Left forelimb (tissue), 1 donor: Measurements from ENCODE around the gene ALOX12B.
"Not testable (repeated sequence)": the region's sequence is repeated elsewhere in the genome, so short reads cannot be mapped to it uniquely, and the experiment has no call there.

Experiments
- DNase-seq: peaks from one replicate; pipeline ENCODE4 v3.0.0-alpha.2; 2018; ENCODE audit warnings: low spot score

Gene ALOX12B

GRCh38 chr17:8063761-8064534, 23.6 kb downstream of the ALOX12B start:
- DNase-seq, result no peak

GRCh38 chr17:8062807-8063483, 24.6 kb downstream of the ALOX12B start:
- no peak for DNase-seq

GRCh38 chr17:8062435-8062806, 25.1 kb downstream of the ALOX12B start:
- no peak for DNase-seq

- DNase-seq, result not testable (repeated sequence)
Observed at GRCh38 chr17:8061851-8062250, 25.7 kb downstream of the ALOX12B start.

GRCh38 chr17:8060274-8060673, 27.2 kb downstream of the ALOX12B start:
- no peak for DNase-seq

GRCh38 chr17:8059131-8059530, 28.4 kb downstream of the ALOX12B start:
- no peak for DNase-seq

- DNase-seq, result peak; percentile 50
Observed at GRCh38 chr17:8057691-8058114, 29.8 kb downstream of the ALOX12B start.

- no peak for DNase-seq
Observed at GRCh38 chr17:8056976-8057625, 30.4 kb downstream of the ALOX12B start.

- DNase-seq, result peak; percentile 53
Observed at GRCh38 chr17:8056232-8056975, 31.1 kb downstream of the ALOX12B start.

- peak; percentile 47 for DNase-seq
Observed at GRCh38 chr17:8055851-8056231, 31.7 kb downstream of the ALOX12B start.

- no peak for DNase-seq
Observed at GRCh38 chr17:8053600-8053999, 33.9 kb downstream of the ALOX12B start.

- no peak for DNase-seq
Observed at GRCh38 chr17:8052256-8053252, 35.0 kb downstream of the ALOX12B start.

- DNase-seq, result peak; percentile 47
Observed at GRCh38 chr17:8051831-8052230, 35.7 kb downstream of the ALOX12B start.

GRCh38 chr17:8048736-8049135, 38.8 kb downstream of the ALOX12B start:
- no peak for DNase-seq

GRCh38 chr17:8048236-8048635, 39.3 kb downstream of the ALOX12B start:
- no peak for DNase-seq

GRCh38 chr17:8047769-8048110, 39.8 kb downstream of the ALOX12B start:
- DNase-seq, result no peak

- DNase-seq, result no peak
Observed at GRCh38 chr17:8046929-8047768, 40.4 kb downstream of the ALOX12B start.

- no peak for DNase-seq
Observed at GRCh38 chr17:8046306-8046928, 41.1 kb downstream of the ALOX12B start.
